Kidney glomerular epithelial cell (primary cell): ENCODE results near the gene NDUFAF5.
"Not testable (repeated sequence)": the region's sequence is repeated elsewhere in the genome, so short reads cannot be mapped to it uniquely, and the experiment has no call there.

ENCODE experiments used
- DNase-seq: peaks from one replicate; lab custom pipeline; 2025; lab: John Stamatoyannopoulos, UW

The NDUFAF5 gene

GRCh38 chr20:13784893-13785715 is at the start of gene NDUFAF5, which contains the start of gene ESF1:
Gene NDUFAF5, plus strand, starts transcription at chr20:13785028. Its CDS starts 41 bp downstream, at chr20:13785069.
Gene ESF1, minus strand, starts transcription at chr20:13784919. Its CDS starts 1,779 bp downstream, at chr20:13783140.
- DNase-seq, result peak; percentile 93

GRCh38 chr20:13735826-13736225 is 49.0 kb upstream of the NDUFAF5 start:
- DNase-seq, result no peak

- no peak for DNase-seq
These were observed 48.2 kb upstream of the NDUFAF5 start for GRCh38 chr20:13736436-13737191.

GRCh38 chr20:13738187-13738586 is 46.6 kb upstream of the NDUFAF5 start:
- DNase-seq, result not testable (repeated sequence)

GRCh38 chr20:13739731-13740649 is 44.8 kb upstream of the NDUFAF5 start:
- no peak for DNase-seq

- no peak for DNase-seq
These were observed 42.9 kb upstream of the NDUFAF5 start for GRCh38 chr20:13741879-13742278.

- no peak for DNase-seq
These were observed 40.5 kb upstream of the NDUFAF5 start for GRCh38 chr20:13744352-13744751.

- DNase-seq, result no peak
These were observed 39.0 kb upstream of the NDUFAF5 start for GRCh38 chr20:13745784-13746183.

- DNase-seq, result no peak
These were observed 35.0 kb upstream of the NDUFAF5 start for GRCh38 chr20:13749811-13750210.

- no peak for DNase-seq
These were observed 31.3 kb upstream of the NDUFAF5 start for GRCh38 chr20:13753436-13754036.

- no peak for DNase-seq
These were observed 29.0 kb upstream of the NDUFAF5 start for GRCh38 chr20:13755809-13756208.

GRCh38 chr20:13756551-13756950 is 28.3 kb upstream of the NDUFAF5 start:
- DNase-seq, result no peak

GRCh38 chr20:13758884-13759283 is 25.9 kb upstream of the NDUFAF5 start:
- DNase-seq, result no peak

GRCh38 chr20:13760451-13760946 is 24.3 kb upstream of the NDUFAF5 start:
- not testable (repeated sequence) for DNase-seq

GRCh38 chr20:13765299-13765698 is 19.5 kb upstream of the NDUFAF5 start:
- no peak for DNase-seq

- DNase-seq, result no peak
These were observed 18.9 kb upstream of the NDUFAF5 start for GRCh38 chr20:13765868-13766416.

GRCh38 chr20:13770141-13770540 is 14.7 kb upstream of the NDUFAF5 start:
- DNase-seq, result no peak

GRCh38 chr20:13771853-13772453 is 12.9 kb upstream of the NDUFAF5 start:
- DNase-seq, result peak; percentile 38

GRCh38 chr20:13772529-13772928 is 12.3 kb upstream of the NDUFAF5 start:
- no peak for DNase-seq

GRCh38 chr20:13775867-13776266 is 9.0 kb upstream of the NDUFAF5 start:
- DNase-seq, result no peak

- DNase-seq, result no peak
These were observed 7.6 kb upstream of the NDUFAF5 start for GRCh38 chr20:13777171-13777601.
